ENCODE measurements around the gene ATP8B4.
"Not testable (repeated sequence)": the region's sequence is repeated elsewhere in the genome, so short reads cannot be mapped to it uniquely, and the experiment has no call there.

The ATP8B4 gene

DNA sequence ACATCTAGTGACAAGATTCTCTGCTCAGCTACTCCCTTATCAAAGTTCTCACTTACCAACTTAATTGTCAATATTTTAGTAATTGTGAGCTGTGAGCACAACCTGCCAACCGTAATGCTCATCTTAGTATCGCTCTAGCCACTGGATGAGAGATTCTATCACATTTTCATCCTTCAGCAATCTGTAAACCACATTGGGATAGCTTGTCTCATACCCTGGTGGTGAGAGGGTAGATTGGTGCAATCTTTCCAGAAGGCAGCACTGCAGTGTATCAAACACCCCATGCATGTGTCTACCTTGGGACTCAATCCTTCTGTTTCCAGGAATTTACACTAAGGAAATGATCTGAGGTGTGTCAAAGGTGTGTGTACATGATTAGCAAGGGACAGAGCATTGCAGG, 18.9 kb upstream of the ATP8B4 start:
- DNase-seq (ENCODE audit: low spot score), result no peak

DNA sequence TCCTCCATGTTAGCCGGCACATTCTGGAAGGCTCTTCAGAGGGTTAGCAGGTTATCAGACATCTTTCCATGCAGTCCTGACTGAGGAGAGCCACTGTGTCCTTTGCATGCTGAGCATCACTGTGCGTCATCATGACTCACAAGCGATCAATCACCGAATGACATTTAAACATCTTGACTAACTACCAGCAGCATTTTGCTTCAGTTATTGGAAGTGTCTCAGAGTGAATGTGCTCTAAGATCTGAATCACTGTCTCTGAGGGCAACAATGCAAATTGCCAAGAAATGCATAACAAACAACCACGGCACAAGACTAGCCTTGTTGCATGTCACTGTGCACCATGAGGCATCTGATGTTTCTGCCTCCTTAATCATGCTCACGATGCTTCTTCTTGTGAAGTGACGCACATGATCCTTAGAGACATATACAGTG, 18.3 kb upstream of the ATP8B4 start:
- DNase-seq (ENCODE audit: low spot score), result peak; percentile 70

DNA sequence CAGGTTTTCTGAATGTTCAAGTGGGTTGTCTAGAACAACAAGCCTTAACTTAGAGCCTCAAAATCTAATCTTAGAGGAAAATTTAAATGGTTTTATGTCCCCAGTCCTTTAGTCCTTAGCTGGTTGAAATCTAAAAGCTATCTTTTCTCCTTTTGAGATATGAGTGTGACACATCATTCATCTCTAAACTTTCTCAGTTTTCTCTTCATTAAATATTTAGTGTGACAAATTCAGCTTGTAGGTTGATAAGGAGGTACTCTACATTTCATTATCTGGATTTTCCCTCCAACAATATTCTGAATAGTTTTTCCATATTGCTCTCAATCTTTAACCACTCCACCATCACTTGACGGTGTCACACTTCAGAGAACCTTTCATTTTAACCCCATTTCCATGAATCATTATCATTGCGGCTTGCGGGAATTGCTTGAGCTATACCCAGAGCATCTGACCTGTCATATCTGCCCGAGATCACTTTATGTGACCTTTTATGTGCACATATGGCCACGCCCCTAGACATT, 16.1 kb upstream of the ATP8B4 start:
- DNase-seq (ENCODE audit: low spot score), result no peak

DNA sequence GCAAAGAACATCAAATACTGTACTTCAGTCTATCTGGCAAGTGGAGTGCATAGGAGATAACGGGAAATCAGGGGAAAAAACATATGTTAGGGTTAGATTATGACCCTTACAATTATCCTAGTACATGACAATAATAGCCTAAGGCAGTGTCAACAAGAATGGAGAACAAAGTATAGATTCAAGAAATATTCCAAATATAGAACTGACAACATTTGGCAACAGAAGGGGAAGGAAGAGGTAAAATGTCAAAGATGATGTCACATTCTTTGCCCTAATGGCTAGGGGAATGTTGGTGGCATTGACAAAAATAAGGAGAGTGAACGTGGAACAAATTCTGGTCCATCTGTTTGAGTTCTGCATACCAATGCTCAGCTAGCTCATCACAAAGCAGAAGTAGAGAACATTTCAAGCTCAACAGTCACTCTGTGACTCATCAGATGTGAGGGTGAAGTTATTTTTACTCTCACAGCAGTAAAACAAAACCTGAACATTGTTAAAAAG, 15.5 kb upstream of the ATP8B4 start:
- DNase-seq (ENCODE audit: low spot score), result peak; percentile 64

DNA sequence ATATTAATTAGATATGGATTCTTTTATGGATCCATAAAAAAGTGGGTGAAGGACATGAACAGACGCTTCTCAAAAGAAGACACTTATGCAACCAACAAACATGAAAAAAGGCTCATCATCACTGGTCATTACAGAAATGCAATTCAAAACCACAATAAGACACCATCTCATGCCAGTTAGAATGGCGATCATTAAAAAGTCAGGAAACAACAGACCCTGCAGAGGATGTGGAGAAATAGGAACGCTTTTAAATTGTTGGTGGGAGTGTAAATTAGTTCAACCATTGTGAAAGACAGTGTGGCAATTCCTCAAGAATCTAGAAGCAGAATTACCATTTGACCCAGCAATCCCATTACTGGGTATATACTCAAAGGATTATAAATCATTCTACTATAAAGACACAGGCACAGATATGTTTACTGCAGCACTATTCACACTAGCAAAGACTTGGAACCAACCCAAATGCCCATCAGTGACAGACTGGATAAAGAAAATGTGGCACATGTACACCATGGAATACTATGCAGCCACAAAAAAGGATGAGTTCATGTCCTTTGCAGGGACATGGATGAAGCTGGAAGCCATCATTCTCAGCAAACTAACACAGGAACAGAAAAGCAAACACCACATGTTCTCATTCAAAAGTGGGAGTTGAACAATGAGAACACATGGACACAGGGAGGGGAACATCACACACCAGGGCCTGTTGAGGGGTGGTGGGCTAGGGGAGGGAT, 13.4 kb upstream of the ATP8B4 start:
- not testable (repeated sequence) for DNase-seq (ENCODE audit: low spot score)

DNA sequence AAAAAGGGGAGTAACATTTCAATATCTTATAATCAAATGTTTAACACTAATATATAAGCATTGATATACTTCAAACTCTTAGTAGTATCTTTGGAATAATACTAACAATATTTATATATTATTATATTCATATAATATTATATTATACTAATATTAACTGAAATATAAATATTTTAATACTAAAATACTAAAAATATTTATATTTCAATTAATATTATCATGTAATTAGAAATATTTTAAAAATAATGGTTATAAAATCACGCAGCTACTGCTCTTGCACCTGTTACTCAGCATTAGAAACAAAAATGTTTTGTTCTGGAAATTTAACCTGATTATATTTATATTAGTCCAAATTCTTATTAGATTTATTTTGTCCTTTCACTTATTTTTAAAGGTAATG, 12.6 kb upstream of the ATP8B4 start:
- DNase-seq (ENCODE audit: low spot score), result no peak

DNA sequence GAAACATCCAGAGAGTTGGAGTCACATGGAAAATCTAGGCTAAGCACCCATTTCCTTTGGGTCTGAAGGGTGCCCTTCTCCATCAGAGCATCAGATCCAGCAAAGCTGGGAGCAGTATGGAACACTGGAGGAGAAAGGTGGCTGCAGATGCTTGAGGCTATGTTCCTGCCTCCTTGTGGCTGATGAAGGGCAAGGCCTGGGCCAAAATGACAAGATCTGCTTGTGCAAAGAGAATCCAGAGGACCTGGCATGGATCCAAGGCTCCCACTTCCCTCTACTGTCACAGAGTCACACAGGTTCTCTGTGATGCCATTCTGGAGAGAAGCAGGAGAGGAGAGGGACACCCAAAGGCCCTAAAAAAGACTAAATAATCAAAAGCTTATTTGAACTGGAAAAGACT, 9.2 kb upstream of the ATP8B4 start:
- no peak for DNase-seq (ENCODE audit: low spot score)

DNA sequence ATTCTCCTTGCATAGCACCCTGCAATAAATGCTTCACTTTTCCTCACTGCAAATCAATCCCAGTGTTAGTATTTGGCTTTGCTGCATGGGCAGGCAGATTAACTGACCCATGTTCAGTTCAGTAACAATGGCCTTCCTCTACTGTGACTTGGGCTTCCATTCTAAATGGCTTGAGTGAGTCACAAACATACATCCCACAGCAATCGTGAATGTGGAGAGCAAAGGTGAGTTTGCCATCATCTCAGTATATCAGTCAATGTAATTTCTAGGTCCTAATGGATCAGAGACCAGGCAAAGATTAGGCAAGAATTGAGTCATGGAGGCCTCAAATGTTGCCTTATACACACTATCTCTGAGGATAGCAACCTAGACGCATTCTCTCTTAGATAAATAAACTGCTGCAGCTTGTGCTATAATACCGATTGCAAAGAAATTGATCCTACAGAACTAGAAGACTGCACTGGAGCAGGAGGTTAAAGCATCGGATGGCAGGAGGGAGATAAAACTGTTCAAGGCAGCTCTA, 8.3 kb upstream of the ATP8B4 start:
- no peak for DNase-seq (ENCODE audit: low spot score)

DNA sequence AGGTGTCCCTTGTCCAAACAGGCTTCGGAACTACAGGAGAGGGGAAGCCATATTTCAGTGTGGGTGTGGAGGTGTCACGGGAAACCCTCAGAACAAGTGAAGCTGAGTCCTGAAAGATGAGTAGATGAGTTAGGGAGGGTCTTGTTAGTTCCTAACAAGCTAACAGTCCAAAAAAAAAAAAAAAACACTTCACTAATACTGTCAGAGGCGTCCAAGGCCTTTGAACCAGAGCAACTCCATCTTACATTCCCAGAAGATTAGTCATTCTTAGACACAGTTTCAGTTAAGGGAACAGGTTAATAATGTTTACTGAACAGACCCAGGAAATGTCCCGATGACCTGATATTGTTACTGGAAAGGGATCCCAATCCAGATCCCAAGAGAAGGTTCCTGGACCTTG, 7.0 kb upstream of the ATP8B4 start:
- no peak for DNase-seq (ENCODE audit: low spot score)

DNA sequence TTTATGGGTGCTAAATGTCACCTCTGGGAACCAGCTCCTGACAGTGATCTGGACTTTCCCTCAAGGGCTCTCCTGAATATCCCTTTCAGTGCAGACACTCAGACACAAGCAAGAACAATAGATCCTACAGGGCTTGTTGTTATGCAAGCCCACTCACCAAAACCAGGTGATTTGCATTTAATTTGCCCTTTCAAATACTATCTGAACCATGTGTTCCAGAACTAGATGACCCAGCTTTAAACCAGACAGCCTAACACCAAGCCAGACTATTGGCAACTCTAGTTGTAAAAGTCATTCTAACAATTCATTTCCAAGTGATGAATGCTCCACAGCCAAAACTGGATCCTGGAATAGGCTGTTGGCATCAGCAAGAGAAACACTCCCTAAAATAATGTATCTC, 5.6 kb upstream of the ATP8B4 start:
- DNase-seq (ENCODE audit: low spot score), result no peak

DNA sequence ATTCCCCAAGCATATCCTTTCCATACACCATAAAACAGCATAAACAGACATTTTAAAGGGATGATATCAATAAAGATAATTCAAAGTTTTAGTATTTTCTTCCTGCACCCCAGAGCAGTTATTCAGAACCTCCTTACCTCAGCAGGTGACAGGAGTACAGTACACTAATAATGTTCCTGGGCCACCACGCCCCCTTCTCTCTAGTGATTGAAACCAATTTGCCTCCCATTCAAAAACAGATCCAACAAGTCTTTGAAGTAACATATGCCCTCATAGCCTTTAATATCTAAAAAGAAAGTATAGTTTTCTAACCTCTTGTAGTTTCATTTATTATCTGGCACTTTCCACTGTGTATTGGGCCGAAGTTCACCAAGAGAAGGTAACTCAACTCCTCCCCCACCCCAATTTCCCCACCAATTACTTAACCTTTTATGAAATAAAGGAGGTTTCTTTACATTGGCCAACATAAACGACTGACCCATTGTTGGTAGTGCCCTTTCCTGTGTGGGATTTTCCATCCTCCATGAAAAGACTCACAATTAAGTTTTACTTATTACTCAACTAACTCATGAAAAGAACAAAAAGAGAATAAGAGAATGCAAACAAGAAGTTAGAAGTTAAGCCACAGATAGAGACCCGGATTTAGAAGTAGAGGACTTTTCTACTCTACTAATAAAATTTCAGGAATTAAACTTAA, 5.0 kb upstream of the ATP8B4 start:
- DNase-seq (ENCODE audit: low spot score), result no peak

DNA sequence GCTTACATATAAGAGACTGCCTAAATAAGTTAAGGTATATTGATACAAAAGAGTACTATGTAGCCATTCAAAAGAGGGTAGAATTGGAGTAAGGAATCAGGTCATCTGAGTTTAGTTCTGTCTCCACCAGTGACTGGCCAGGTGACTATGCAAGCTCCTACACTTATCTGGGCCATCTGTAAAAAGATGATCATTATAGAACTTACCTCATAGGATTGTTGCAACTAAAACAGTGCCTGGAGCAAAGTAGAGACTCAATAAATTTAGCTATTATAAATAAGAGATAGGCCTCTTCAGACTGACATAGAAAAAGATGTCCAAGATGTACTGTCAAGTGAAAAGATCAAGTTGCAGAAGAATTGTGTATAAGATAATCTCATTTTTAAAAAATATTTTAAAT, 1.7 kb upstream of the ATP8B4 start:
- no peak for DNase-seq (ENCODE audit: low spot score)

DNA sequence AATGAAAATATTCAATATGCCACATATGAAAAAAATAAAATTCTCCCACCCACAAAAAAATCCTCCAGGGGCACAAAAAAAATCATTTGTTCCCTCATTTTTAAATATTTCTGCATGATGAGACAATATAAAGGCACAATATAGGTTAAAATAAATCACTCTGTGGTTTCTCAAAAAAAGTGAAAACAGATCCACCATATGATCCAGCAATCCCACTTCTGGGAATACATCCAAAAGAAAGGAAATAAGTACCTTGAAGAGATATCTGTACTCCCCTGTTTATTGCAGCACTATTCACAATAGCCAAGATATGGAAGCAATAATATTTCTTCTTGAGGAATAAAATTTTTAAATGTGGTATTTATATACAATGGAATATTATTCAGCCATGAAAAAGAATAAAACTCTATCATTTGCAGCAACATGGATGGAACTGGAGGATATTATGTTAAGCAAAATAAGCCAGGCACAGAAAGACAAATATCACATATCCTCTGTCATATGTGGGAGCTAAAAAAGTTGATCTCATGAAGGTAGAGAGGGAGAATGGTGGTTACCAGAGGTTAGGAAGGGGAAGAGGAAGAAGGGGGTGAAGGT, 1.5 kb downstream of the ATP8B4 start:
- no peak for DNase-seq (ENCODE audit: low spot score)

DNA sequence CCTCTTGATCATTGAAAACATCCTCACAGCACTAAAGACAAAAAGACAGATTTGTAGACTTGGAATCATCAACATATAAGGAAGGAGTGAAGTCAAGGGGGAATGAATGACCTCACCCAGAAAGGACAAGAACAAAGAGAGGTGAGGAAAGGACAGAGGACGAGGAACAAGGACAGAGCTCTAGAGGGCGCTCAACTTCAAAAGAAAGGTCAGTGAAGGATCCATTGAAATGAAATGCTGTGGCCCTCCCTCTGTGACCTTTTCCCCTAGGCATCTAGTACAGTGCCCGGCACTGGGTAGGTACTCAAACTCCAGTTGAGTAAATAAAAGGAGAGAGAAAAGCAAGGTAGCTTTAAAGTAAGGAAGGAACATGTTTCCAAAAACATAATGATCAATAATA, 2.6 kb downstream of the ATP8B4 start:
- peak; percentile 19 for DNase-seq (ENCODE audit: low spot score)

DNA sequence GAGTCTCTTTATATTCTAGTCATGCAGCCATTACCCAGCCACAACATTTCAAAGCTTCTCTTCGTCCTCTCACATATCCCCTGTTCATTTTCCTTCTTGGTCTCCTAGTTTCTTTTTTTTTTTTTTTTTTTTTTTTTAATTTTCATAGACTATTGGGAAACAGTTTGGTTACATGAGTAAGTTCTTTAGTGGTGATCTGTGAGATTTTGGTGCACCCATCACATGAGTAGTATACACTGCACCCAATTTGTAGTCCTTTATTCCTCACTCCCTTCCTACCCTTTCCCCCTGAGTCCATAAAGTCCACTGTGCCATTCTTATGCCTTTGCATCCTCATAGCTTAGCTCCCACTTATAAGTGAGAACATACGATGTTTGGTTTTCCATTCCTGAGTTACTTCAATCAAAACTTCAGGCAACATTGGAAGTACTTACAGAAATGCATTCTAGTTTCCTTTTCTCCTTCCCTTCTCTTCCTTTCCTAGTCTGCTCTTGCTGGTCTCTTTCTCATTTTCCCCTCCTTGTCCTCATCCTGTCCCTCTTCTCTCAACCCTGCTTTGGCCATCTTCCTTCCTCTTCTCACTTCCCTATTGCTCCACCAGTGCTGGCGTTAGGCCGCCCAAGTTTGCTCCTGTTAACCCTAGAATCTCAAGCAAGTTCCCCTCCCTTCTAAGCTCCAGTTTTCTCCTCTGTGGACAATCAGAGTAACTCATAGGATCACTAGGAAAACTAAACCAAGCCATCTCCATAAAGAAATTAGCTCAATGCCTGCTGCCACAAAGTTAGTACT, 4.8 kb downstream of the ATP8B4 start:
- DNase-seq (ENCODE audit: low spot score), result no peak

DNA sequence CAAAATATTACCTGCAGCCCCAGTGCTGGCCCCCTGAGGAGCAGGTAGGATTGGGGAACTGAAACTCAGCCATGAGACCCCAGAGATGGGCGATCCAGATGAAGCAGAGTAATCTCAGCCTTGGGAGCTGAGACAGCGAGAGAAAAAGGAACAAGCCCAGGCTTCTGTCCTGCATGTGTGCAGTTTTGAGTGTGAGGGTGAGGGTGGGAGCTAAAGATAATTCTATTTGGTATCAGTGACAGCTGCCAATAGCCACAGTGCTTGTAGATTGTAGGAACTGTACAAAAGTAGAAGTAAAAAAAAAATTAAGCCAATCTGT, 5.9 kb downstream of the ATP8B4 start:
- DNase-seq (ENCODE audit: low spot score), result no peak

DNA sequence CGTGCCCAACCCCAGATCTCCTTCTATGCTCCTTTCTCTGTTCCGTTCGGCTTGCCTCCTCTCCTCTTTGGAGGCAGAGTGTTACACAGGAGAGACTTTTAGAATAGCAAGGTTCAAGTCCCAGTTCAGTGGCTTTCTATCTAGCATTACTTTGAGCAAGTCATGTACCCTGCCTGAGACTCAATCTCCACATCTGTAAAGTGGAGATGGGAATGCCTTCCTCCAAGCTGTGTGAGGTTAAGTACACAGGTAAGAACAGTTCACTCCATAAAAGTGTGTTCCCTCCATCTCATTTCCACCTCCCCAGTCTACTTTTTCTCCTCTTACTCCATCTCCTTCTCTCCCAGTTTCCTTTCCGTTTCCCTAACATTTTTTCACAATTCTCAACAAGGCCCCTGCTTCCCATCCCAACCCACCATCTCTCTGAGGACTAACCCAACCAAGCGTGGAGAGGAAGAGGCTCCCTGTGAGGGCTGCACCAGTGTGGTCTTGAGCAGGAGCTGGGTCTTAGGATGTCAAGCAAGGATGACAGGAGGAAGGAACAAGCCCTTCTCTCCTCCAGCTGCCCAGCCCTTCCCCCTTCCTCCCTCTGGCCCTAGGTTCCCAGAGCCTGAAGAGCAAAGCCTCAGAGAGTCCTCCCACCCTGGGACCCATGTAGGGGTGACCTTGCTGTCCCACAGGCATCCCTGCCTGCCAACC, 6.4 kb downstream of the ATP8B4 start:
- DNase-seq (ENCODE audit: low spot score), result no peak

DNA sequence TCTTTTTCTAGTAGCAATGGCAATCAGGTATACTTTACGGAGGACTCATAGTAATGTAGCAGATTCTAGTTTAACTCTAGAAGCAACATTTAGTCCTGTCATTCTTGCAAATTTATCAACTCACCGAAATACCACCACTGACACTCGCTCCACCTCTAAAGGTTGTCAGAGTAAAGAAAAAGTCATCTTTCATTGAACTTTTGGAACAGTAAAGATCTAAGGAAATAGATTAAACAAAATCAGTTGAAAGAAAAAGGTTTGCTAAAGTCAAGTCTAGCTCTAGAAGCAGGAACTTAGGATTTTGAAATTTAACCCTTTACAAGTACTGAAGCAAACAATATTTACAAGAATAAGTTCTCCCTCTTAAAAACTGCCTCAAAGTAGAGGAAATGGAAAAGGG, 8.7 kb downstream of the ATP8B4 start:
- DNase-seq (ENCODE audit: low spot score), result no peak

DNA sequence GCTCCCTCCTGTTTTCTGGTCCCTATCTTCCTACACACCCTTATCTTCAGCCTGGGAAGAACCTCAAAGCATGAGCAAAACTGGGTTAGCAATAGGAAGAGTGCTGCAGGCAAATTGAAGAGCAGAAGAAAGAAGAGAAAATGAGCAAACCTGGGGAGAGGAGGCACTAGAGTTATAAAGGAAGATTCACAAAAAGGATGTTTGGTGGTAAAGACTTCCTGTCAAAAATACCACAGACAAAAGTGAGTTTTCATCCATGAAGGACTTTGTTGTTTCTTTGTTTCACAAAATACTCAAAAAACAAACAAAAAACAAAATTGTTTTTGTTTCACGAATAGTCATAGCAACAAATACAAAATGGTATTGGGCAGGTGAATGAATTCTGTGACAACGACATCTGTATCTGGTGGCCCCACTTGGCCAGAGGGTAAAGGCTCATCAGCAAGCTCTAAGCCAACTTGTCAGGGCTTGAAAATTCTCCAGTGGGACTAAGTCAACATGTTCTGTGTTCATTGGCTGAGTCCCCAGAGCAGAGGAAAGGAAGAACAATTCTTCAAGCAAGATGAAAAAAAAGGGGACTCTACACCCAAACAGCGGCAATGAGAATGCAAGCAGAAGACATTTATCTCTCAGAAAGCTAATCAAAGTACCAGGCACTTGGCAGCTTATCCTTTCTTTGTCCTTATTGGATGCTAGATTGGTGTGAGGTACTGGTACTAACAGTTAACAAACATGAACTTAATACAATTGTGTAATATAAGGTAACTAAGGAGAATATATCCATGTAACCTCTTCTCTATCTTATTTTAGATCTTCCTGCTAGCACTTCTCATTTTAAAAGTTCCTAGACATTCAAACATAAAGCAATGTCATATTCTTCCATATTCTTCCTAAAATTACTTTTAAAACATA, 9.7 kb downstream of the ATP8B4 start:
- DNase-seq (ENCODE audit: low spot score), result no peak

DNA sequence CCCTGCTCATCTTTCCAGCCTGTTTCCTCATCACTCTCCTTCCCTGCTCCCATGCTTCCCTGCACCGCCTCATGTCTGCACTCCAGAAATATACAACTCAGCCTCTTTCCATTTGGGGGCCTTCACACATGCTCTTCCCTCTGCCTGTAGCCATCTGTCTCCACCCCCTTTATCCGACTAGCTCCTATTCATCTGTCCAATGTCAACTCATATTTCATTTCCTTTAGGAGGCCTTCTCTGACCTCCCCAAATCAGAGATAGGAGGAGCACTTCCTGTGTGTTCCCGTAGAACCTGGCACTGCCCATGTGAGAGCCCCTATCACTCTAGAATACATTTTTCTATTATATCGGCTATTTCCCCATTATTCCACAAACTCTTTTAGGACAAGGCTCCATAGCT, 10.6 kb downstream of the ATP8B4 start:
- DNase-seq (ENCODE audit: low spot score), result no peak

Measured in kidney capillary endothelial cell (primary cell).